ENCODE data around the gene OGDHL.

OGDHL gene

DNA sequence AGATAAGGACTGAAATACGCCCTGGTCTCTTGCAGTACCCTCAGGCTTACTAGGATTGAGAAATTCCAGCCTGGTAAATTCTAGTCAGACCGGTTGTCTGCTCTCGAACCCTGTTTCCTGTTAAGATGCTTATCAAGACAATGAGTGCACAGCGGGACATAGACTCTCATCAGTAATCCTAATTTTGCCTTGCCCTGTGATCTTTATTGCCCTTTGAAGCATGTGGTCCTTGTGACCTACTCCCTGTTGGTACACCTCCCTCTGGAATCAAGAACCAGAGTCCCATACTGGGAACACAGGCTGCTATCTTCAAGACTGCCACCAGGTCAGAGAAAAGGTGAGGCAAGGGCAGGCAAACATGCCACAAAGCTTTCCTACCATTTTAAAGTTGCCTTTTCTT lies 75.5 kb downstream of the OGDHL start:
- no peak overlapping the region for H3K27ac ChIP-seq
- TF ChIP-seq, protein P1, sequence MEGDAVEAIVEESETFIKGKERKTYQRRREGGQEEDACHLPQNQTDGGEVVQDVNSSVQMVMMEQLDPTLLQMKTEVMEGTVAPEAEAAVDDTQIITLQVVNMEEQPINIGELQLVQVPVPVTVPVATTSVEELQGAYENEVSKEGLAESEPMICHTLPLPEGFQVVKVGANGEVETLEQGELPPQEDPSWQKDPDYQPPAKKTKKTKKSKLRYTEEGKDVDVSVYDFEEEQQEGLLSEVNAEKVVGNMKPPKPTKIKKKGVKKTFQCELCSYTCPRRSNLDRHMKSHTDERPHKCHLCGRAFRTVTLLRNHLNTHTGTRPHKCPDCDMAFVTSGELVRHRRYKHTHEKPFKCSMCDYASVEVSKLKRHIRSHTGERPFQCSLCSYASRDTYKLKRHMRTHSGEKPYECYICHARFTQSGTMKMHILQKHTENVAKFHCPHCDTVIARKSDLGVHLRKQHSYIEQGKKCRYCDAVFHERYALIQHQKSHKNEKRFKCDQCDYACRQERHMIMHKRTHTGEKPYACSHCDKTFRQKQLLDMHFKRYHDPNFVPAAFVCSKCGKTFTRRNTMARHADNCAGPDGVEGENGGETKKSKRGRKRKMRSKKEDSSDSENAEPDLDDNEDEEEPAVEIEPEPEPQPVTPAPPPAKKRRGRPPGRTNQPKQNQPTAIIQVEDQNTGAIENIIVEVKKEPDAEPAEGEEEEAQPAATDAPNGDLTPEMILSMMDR (conservative IDR thresholded peaks at IDR 0.05): no peak

Data from VCaP (cell line).